ENCODE measurements around the gene MALAT1. TPM values are rescaled to one million over a fixed set of nuclear protein-coding genes. Genes with fewer than 3 reads are reported as not detected.

Gene MALAT1
- total and polyA plus RNA-seq, 2 of the 13 experiments (the other 11 are each of a cell fraction or from before 2014, with no cell fraction given) = 143 to 1,237 TPM

DNA sequence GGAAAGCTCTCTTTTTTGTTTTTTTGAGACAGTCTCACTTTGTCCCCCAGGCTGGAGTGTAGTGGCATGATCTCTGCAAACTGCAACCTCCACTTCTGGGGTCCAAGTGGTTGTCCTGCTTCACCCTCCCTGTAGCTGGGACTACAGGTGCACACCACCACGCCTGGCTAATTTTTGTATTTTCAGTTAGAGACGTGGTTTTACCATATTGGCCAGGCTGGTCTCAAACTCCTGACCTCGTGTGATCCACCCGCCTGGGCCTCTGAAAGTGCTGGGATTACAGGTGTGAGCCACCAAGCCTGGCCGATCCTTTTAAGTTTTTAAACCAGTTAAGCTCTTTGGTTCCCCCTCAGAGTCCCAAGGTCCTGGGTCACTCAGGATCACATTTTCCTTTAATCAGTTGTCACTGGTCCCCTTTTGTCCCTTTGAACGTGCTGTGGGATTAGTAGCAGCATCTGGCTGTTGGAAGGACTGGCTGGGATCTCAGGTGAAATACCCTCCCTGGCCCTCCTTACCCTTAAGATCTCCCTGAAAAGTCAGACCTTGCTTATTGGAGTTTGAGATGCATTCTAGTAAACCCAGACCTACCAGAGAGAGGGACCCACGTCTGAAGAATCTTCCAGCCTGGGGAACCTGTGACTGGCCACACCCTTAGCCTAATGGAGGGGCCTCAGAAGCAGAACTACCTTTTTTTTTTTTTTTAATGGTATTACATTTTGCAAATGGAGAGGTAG lies 8.1 kb downstream of the MALAT1 start (continued):
- TF ChIP-seq PRDM4 (CRISPR knock-in tag; IDR thresholded peaks at IDR 0.05; ENCODE audit: borderline replicate concordance) (no peak), NR1H2 (CRISPR knock-in tag; IDR thresholded peaks at IDR 0.05; ENCODE audit: borderline replicate concordance, low read depth) (no peak), CCDC6 (CRISPR knock-in tag; IDR thresholded peaks at IDR 0.05) (no peak), ZSCAN21 (CRISPR knock-in tag; IDR thresholded peaks at IDR 0.05; ENCODE audit: borderline replicate concordance) (no peak), PITX1 (CRISPR knock-in tag; IDR thresholded peaks at IDR 0.05) (peak; percentile 90), BORCS8-MEF2B (CRISPR knock-in tag; IDR thresholded peaks at IDR 0.05) (peak; percentile 53; the same call in 1 of the 2 replicates), ZNF790 (CRISPR knock-in tag; IDR thresholded peaks at IDR 0.05; ENCODE audit: borderline replicate concordance) (no peak), TGIF2 (CRISPR knock-in tag; IDR thresholded peaks at IDR 0.05) (no peak), FOXA3 (CRISPR knock-in tag; IDR thresholded peaks at IDR 0.05) (no peak), KDM3A (CRISPR knock-in tag; IDR thresholded peaks at IDR 0.05; ENCODE audit: low read depth) (no peak), ZNF12 (CRISPR knock-in tag; IDR thresholded peaks at IDR 0.05) (no peak), ZNF318 (CRISPR knock-in tag; IDR thresholded peaks at IDR 0.05) (no peak), TBP (CRISPR knock-in tag; IDR thresholded peaks at IDR 0.05) (no peak)
- TF ChIP-seq, protein P1, sequence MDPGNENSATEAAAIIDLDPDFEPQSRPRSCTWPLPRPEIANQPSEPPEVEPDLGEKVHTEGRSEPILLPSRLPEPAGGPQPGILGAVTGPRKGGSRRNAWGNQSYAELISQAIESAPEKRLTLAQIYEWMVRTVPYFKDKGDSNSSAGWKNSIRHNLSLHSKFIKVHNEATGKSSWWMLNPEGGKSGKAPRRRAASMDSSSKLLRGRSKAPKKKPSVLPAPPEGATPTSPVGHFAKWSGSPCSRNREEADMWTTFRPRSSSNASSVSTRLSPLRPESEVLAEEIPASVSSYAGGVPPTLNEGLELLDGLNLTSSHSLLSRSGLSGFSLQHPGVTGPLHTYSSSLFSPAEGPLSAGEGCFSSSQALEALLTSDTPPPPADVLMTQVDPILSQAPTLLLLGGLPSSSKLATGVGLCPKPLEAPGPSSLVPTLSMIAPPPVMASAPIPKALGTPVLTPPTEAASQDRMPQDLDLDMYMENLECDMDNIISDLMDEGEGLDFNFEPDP (CRISPR knock-in tag; conservative IDR thresholded peaks at IDR 0.05) = no peak

All from HepG2 (cell line).